Endothelial cell of umbilical vein (primary cell): ENCODE data around the gene CRHR1. TPM values are rescaled to one million over a fixed set of nuclear protein-coding genes. Genes with fewer than 3 reads are reported as not detected.

ENCODE experiments used
- BruUV-seq: library from RNA; stranded (reverse); fragments of 400-500 nt; replicated peaks from 2 replicates; lab custom pipeline; 2021; lab: Mats Ljungman, UMichigan
- CTCF ChIA-PET: fragments of 300-600, 350-600 bp; sonication (Branson Sonifier 250); formaldehyde crosslinking; loops from one replicate; lab custom pipeline; 2021; ENCODE audit warnings: antibody characterized with exemption, inconsistent platforms; lab: Charles Lee
- POLR2A ChIA-PET: fragments of 300-600, 350-600 bp; sonication (Branson Sonifier 250); formaldehyde crosslinking; loops from one replicate; lab custom pipeline; 2021; ENCODE audit warnings: antibody characterized with exemption, inconsistent platforms; lab: Charles Lee
- DNase-seq: peaks from one replicate; pipeline ENCODE4 v3.0.0-alpha.2; 2011; ENCODE audit warnings: low read depth, low spot score
- FAIRE-seq: peaks from 2 replicates; lab custom pipeline; 2011; peaks lifted over from hg19 to GRCh38; lab: Jason Lieb, UNC
- H2AFZ ChIP-seq: 2 replicates; pipeline ENCODE4 v1.6.0; 2012; ENCODE audit warnings: low read depth, low read length, control low read depth, inconsistent platforms
- H3K27ac ChIP-seq: 2 replicates; pipeline ENCODE4 v1.5.1; 2011; ENCODE audit warnings: low read depth, mild to moderate bottlenecking, control low read depth, low read length, moderate library complexity; ENCODE audit not compliant: insufficient read depth
- H3K27me3 ChIP-seq, 2 experiments: 2 replicates each; pipeline versions ENCODE4 v1.6.0 to v1.6.1; 2011; ENCODE audit warnings: low read length in 2 of 2, mixed read lengths in 1 of 2; ENCODE audit not compliant: control insufficient read depth in 2 of 2, insufficient read depth in 2 of 2
- H3K36me3 ChIP-seq, 2 experiments: 2 replicates in 1 of 2; 3 replicates in 1 of 2; pipeline ENCODE4 v1.5.1; 2011; ENCODE audit warnings: low read length in 2 of 2, mild to moderate bottlenecking in 1 of 2, moderate library complexity in 1 of 2; ENCODE audit not compliant: control insufficient read depth in 2 of 2, insufficient read depth in 2 of 2; ENCODE audit errors: extremely low read depth in 1 of 2
- H3K4me1 ChIP-seq: 3 replicates; pipeline ENCODE4 v1.5.1; 2011; ENCODE audit warnings: mild to moderate bottlenecking, low read length; ENCODE audit not compliant: control insufficient read depth, insufficient read depth; ENCODE audit errors: extremely low read depth
- H3K4me2 ChIP-seq: 2 replicates; pipeline ENCODE4 v1.6.1; 2011; ENCODE audit warnings: low read length, control low read depth, mixed read lengths; ENCODE audit not compliant: insufficient read depth
- H3K4me3 ChIP-seq, 3 experiments: fragments of 200-600 bp in 1 of 3; sonication (generic), shearing (Covaris generic) in 1 of 3; replicated peaks in 1 of 3; 2 replicates each; pipeline ENCODE4 v1.5.1; 2011 to 2016; ENCODE audit warnings: control low read depth in 3 of 3, low read length in 3 of 3, mild to moderate bottlenecking in 2 of 3, inconsistent platforms in 1 of 3, low read depth in 1 of 3, moderate library complexity in 1 of 3; ENCODE audit not compliant: insufficient read depth in 1 of 3
- H3K79me2 ChIP-seq: 2 replicates; pipeline ENCODE4 v1.6.0; 2012; ENCODE audit warnings: low read length, inconsistent platforms; ENCODE audit not compliant: control insufficient read depth, insufficient read depth
- H3K9ac ChIP-seq: replicated peaks from 2 replicates; pipeline ENCODE3; 2011; ENCODE audit warnings: low read length, control low read depth; ENCODE audit not compliant: insufficient read depth; ENCODE audit errors: extremely low read depth
- H3K9me1 ChIP-seq: replicated peaks from 3 replicates; pipeline ENCODE4 v1.6.0; 2011; ENCODE audit warnings: mild to moderate bottlenecking, low read length; ENCODE audit not compliant: control insufficient read depth, insufficient read depth; ENCODE audit errors: extremely low read depth
- H3K9me3 ChIP-seq: replicated peaks from 2 replicates; pipeline ENCODE4 v1.5.1; 2012; ENCODE audit warnings: low read length, inconsistent platforms; ENCODE audit not compliant: control insufficient read depth, insufficient read depth
- H4K20me1 ChIP-seq: replicated peaks from 2 replicates; pipeline ENCODE3; 2011; ENCODE audit warnings: mild to moderate bottlenecking, low read length; ENCODE audit not compliant: control insufficient read depth, insufficient read depth; ENCODE audit errors: extremely low read depth
- CTCF ChIP-seq, 2 donors: IDR thresholded peaks; 1 replicate in 1 of 2; 2 replicates in 1 of 2; pipeline ENCODE4 v1.5.1; 2011; ENCODE audit warnings: low read length in 2 of 2, mild to moderate bottlenecking in 2 of 2, moderate library complexity in 2 of 2, control low read depth in 1 of 2, inconsistent platforms in 1 of 2, low read depth in 1 of 2; ENCODE audit not compliant: insufficient read depth in 1 of 2; ENCODE audit errors: extremely low read depth in 1 of 2
- EZH2 ChIP-seq: IDR thresholded peaks from 2 replicates; pipeline ENCODE4 v1.6.1; 2012; ENCODE audit warnings: borderline replicate concordance, low read depth, mild to moderate bottlenecking, moderate library complexity, low read length, inconsistent platforms; ENCODE audit not compliant: severe bottlenecking
- FOS ChIP-seq: IDR thresholded peaks from 2 replicates; pipeline ENCODE4 v1.6.1; 2011; ENCODE audit warnings: mild to moderate bottlenecking, low read length, moderate library complexity, borderline replicate concordance; ENCODE audit not compliant: insufficient read depth
- GATA2 ChIP-seq: IDR thresholded peaks from 2 replicates; pipeline ENCODE4 v1.7.0; 2011; ENCODE audit warnings: low read depth, mild to moderate bottlenecking, moderate library complexity, mixed read lengths, low read length; ENCODE audit not compliant: insufficient read length, insufficient read depth
- JUN ChIP-seq: IDR thresholded peaks from 2 replicates; pipeline ENCODE4 v1.6.1; 2011; ENCODE audit warnings: borderline replicate concordance, low read depth; ENCODE audit not compliant: insufficient read length, insufficient read depth
- MAX ChIP-seq: IDR thresholded peaks from 2 replicates; pipeline ENCODE4 v1.6.1; 2011; ENCODE audit not compliant: insufficient read depth, insufficient read length
- MYC ChIP-seq: IDR thresholded peaks from one replicate; pipeline ENCODE4 v1.6.1; 2011; ENCODE audit warnings: mild to moderate bottlenecking, low read depth, low read length
- POLR2A ChIP-seq: IDR thresholded peaks from 2 replicates; pipeline ENCODE4 v1.6.1; 2012; ENCODE audit warnings: low read depth, mild to moderate bottlenecking, control low read depth, low read length
- POLR2AphosphoS5 ChIP-seq: IDR thresholded peaks from 2 replicates; pipeline ENCODE4 v1.6.1; 2012; ENCODE audit warnings: low read depth, mild to moderate bottlenecking, control low read depth, low read length, moderate library complexity; ENCODE audit not compliant: insufficient read depth
- dilution Hi-C: fragments of 300-500 bp; cut with MboI; formaldehyde crosslinking; loops from one replicate; pipeline ENCODE4 v1.15.0; 2019; ENCODE audit warnings: low sequenced_read_pairs; ENCODE audit not compliant: extremely low pct_ligation_motif_present
- intact Hi-C: fragments of 100-400 bp; cut with micrococcal nuclease; formaldehyde crosslinking; loops from one replicate; pipeline ENCODE4 v1.10.0; 2022
- polyA plus RNA-seq, 4 experiments: library from polyadenylated mRNA; depleted of rRNA in 3 of 4; stranded (reverse) in 3 of 4; unstranded in 1 of 4; fragments of >200 nt; gene quantifications; 2 replicates each; pipeline versions ENCODE4 v1.2.1 to v1.2.3, GENCODE V29; 2011 to 2012; ENCODE audit warnings: missing spikeins in 1 of 4
- total RNA-seq: library from RNA; stranded (reverse); gene quantifications from 2 replicates; pipeline ENCODE4 v1.2.3, GENCODE V29; 2021

CRHR1 gene
- total and polyA plus RNA-seq, 2 donors (not counting 3 experiments of a cell fraction or from before 2014, with no cell fraction given) = not detected

GRCh38 chr17:45833920-45834319, 49.8 kb downstream of the CRHR1 start:
- dilution Hi-C loops = no loop called here
- Histone ChIP-seq H3K4me2 (no peak overlapping the region), H3K9ac (no peak overlapping the region), H3K9me3 (no peaks in the 10 kb centered on the region), H2AFZ (no peak overlapping the region), H3K27ac (no peak overlapping the region), H3K79me2 (no peaks in the 10 kb centered on the region), H3K4me1 (no peaks in the 10 kb centered on the region), H3K4me3 (no peak overlapping the region), H3K27me3 (no peaks in the 10 kb centered on the region), H3K9me1 (no peaks in the 10 kb centered on the region), H3K36me3 (no peaks in the 10 kb centered on the region), H4K20me1 (no peaks in the 10 kb centered on the region)
- ChIA-PET POLR2A (no interaction called here), CTCF (interaction anchor here (1.4 to 5.0 kb wide), 2 partner anchors 193 to 615 kb away, joined by 4 to 208 read pairs; no protein-coding TSS in a partner anchor)
- FAIRE-seq (no peak), DNase-seq (no peak)
- TF ChIP-seq GATA2 = no peak
- TF ChIP-seq JUN = no peak
- TF ChIP-seq FOS = no peak
- no peak for TF ChIP-seq MYC
- no peak for TF ChIP-seq CTCF (IDR thresholded peaks at IDR 0.05; ENCODE audit: extremely low read depth in 1 of 2, insufficient read depth in 1 of 2, low read depth in 1 of 2, low read length in 2 of 2)
- TF ChIP-seq POLR2A = no peak
- TF ChIP-seq POLR2AphosphoS5 = no peak
- TF ChIP-seq EZH2 = no peak
- no peak for TF ChIP-seq MAX
- intact Hi-C loops = loop anchor here (2.0 to 10.0 kb wide), 3 partner anchors 52 to 439 kb away; partner anchors contain the start of gene CRHR1
- BruUV-seq = no TSS peak
